Ishikawa (cell line): ENCODE data around the gene ATP1A1.

Experiments
- CEBPB ChIP-seq: IDR thresholded peaks from 2 replicates; pipeline ENCODE4 v1.6.1; 2012
- CREB1 ChIP-seq: IDR thresholded peaks from 2 replicates; pipeline ENCODE4 v1.6.1; 2012; ENCODE audit warnings: low read depth
- EGR1 ChIP-seq: IDR thresholded peaks from 2 replicates; pipeline ENCODE4 v1.6.1; 2012
- EP300 ChIP-seq: IDR thresholded peaks from 2 replicates; pipeline ENCODE4 v1.6.1; 2012; ENCODE audit warnings: borderline replicate concordance
- FOXM1 ChIP-seq: IDR thresholded peaks from 2 replicates; pipeline ENCODE4 v1.6.1; 2012; ENCODE audit warnings: low read depth, borderline replicate concordance
- NFIC ChIP-seq: IDR thresholded peaks from 2 replicates; pipeline ENCODE4 v1.6.1; 2012
- RAD21 ChIP-seq: IDR thresholded peaks from 2 replicates; pipeline ENCODE4 v1.6.1; 2012; ENCODE audit warnings: low read depth
- TAF1 ChIP-seq: IDR thresholded peaks from 2 replicates; pipeline ENCODE4 v1.6.1; 2012; ENCODE audit warnings: low read depth, mild to moderate bottlenecking
- TCF12 ChIP-seq: IDR thresholded peaks from 2 replicates; pipeline ENCODE4 v1.6.1; 2012; ENCODE audit warnings: low read depth
- TEAD4 ChIP-seq: IDR thresholded peaks from 2 replicates; pipeline ENCODE4 v1.6.1; 2012
- YY1 ChIP-seq: IDR thresholded peaks from 2 replicates; pipeline ENCODE4 v1.6.1; 2012; ENCODE audit warnings: low read depth
- ZBTB7A ChIP-seq: IDR thresholded peaks from 2 replicates; pipeline ENCODE4 v1.6.1; 2012; ENCODE audit warnings: low read depth
- TF ChIP-seq, protein P1 (sequence below): IDR thresholded peaks from 2 replicates; pipeline ENCODE4 v1.6.1; 2012; ENCODE audit warnings: low read depth, mild to moderate bottlenecking
- TF ChIP-seq, protein P2 (sequence below): IDR thresholded peaks from 2 replicates; pipeline ENCODE4 v1.6.1; 2012
- TF ChIP-seq, protein P3 (sequence below): IDR thresholded peaks from 2 replicates; pipeline ENCODE4 v1.6.1; 2012

Gene ATP1A1

DNA sequence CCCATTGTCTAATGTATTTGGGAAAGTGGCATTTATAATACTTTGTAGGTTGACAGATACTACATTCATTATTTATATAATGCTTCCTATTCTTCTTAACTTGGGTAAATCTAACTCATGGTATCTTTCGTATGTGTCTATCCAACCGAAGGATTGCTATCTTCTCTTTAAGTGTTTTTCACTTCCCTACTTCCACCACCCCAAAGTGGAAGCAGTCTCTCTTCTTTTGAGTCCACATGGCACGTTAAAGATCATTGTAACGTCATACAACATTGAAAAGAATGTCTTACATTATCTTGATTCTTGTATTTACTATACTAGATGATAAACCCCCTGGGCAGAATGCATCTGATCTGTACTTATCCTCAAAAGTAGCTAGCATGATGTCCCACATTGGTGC, 21.2 kb downstream of the ATP1A1 start:
- TF ChIP-seq ZBTB7A (no peak), NFIC (no peak), RAD21 (no peak), CREB1 (no peak), TCF12 (no peak), EGR1 (no peak), YY1 (no peak), EP300 (no peak), FOXM1 (no peak), CEBPB (no peak), TEAD4 (no peak), TAF1 (no peak)
- TF ChIP-seq, protein P1, sequence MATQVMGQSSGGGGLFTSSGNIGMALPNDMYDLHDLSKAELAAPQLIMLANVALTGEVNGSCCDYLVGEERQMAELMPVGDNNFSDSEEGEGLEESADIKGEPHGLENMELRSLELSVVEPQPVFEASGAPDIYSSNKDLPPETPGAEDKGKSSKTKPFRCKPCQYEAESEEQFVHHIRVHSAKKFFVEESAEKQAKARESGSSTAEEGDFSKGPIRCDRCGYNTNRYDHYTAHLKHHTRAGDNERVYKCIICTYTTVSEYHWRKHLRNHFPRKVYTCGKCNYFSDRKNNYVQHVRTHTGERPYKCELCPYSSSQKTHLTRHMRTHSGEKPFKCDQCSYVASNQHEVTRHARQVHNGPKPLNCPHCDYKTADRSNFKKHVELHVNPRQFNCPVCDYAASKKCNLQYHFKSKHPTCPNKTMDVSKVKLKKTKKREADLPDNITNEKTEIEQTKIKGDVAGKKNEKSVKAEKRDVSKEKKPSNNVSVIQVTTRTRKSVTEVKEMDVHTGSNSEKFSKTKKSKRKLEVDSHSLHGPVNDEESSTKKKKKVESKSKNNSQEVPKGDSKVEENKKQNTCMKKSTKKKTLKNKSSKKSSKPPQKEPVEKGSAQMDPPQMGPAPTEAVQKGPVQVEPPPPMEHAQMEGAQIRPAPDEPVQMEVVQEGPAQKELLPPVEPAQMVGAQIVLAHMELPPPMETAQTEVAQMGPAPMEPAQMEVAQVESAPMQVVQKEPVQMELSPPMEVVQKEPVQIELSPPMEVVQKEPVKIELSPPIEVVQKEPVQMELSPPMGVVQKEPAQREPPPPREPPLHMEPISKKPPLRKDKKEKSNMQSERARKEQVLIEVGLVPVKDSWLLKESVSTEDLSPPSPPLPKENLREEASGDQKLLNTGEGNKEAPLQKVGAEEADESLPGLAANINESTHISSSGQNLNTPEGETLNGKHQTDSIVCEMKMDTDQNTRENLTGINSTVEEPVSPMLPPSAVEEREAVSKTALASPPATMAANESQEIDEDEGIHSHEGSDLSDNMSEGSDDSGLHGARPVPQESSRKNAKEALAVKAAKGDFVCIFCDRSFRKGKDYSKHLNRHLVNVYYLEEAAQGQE = no peak
- TF ChIP-seq, protein P2, sequence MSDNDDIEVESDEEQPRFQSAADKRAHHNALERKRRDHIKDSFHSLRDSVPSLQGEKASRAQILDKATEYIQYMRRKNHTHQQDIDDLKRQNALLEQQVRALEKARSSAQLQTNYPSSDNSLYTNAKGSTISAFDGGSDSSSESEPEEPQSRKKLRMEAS = no peak
- TF ChIP-seq, protein P3, sequence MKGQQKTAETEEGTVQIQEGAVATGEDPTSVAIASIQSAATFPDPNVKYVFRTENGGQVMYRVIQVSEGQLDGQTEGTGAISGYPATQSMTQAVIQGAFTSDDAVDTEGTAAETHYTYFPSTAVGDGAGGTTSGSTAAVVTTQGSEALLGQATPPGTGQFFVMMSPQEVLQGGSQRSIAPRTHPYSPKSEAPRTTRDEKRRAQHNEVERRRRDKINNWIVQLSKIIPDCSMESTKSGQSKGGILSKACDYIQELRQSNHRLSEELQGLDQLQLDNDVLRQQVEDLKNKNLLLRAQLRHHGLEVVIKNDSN = no peak

DNA sequence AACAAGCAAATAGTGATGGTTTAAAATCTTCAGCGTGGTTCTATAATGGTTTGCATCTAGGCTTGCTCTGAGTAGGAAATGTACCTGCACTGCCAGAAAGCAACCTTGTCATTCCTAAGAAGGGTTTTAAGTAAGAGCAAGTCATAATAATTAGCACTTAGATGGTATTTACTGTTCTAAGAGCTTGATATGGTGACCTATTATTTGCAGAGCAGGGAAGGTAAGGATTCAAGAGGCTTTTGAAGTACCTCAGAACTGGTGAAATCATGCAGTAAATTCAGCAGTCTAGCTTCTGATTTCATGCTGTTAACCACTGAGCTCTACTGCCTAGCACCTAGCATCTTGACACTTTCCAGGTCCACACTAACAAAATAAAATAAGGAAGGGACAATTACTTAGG, 23.7 kb downstream of the ATP1A1 start:
- TF ChIP-seq NFIC (no peak), ZBTB7A (no peak)

DNA sequence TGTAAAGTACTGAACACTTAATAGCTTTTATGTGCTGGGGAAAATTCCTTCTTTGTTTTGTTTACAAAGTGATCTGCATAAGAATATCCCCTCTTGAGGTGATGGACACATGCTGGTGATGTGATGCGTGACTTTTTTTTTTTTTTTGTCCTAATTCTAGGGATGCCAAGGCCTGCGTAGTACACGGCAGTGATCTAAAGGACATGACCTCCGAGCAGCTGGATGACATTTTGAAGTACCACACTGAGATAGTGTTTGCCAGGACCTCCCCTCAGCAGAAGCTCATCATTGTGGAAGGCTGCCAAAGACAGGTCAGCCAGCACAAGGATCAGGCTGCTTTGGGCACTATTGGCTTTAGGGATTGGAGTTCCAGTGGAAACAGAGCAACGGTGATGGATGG, 24.7 kb downstream of the ATP1A1 start:
- TF ChIP-seq FOXM1 (no peak), CREB1 (no peak), TEAD4 (no peak), NFIC (no peak), ZBTB7A (no peak), YY1 (no peak), CEBPB (no peak), RAD21 (no peak), EP300 (no peak), EGR1 (no peak), TCF12 (no peak), TAF1 (no peak)
- TF ChIP-seq, protein P1 = no peak
- TF ChIP-seq, protein P2 = no peak
- TF ChIP-seq, protein P3 = no peak

DNA sequence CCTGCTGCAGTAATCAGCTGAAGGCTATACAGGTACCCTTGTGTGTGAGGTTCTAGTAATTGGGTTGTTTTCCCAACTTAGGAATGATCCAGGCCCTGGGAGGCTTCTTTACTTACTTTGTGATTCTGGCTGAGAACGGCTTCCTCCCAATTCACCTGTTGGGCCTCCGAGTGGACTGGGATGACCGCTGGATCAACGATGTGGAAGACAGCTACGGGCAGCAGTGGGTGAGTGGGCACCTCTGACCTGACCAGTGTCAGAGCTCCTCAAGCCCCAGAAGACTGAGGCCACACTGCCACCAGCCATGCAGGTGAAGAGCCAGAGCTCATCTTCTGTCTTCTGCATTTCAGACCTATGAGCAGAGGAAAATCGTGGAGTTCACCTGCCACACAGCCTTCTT, 27.7 kb downstream of the ATP1A1 start:
- no peak for TF ChIP-seq TEAD4
- TF ChIP-seq CEBPB = no peak
- TF ChIP-seq YY1 = no peak
- TF ChIP-seq TCF12 = no peak

DNA sequence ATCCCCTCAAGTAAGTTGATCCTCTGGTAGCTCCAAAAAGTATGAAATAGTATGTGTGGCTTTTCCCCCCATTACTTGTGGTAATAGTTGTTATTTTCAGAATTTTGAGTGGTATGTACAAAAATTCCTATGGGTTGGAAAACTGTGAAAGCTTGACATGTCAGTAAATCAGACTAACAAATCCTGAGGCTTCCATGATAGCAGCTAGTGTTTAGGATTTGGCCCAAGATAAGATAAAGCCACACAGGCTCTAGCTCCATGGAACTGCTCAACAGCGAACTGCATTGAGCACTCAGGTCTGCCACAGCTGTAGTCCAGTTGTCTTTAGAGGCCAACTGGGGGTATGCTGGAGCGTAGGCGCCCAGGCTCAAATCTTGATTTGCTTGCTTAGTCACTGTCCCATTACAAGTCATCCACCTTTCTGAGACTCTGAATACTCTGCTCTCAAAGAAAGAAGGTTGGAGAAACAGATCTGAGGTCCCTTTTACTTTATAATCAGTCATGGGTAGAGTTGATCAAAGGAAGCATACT, 28.7 kb downstream of the ATP1A1 start:
- TF ChIP-seq TEAD4 (no peak), TAF1 (no peak), NFIC (no peak)
- TF ChIP-seq, protein P1 = no peak
- TF ChIP-seq, protein P3 = no peak
- TF ChIP-seq, protein P2 = no peak
